BE2C (cell line): ENCODE measurements around the gene SMARCA1.

ENCODE experiments used
- DNase-seq: peaks from one replicate; pipeline ENCODE4 v3.0.0-alpha.2; 2020
- H3K27me3 ChIP-seq: fragments of 250-450 bp; sonication (Bioruptor Pico); 2 replicates; pipeline ENCODE4 v1.5.1; 2020; ENCODE audit warnings: mild to moderate bottlenecking
- H3K36me3 ChIP-seq: fragments of 250-450 bp; sonication (Bioruptor Pico); 2 replicates; pipeline ENCODE4 v1.5.1; 2020; ENCODE audit warnings: mild to moderate bottlenecking
- H3K4me1 ChIP-seq: fragments of 250-450 bp; sonication (Bioruptor Pico); 2 replicates; pipeline ENCODE4 v1.5.1; 2020
- H3K4me3 ChIP-seq: 2 replicates; pipeline ENCODE4 v1.5.1; 2011; ENCODE audit warnings: low read depth, low read length
- H3K9me3 ChIP-seq: fragments of 250-450 bp; sonication (Bioruptor Pico); 2 replicates; pipeline ENCODE4 v1.5.1; 2020
- TF ChIP-seq, protein P1 (sequence below): IDR thresholded peaks from 2 replicates; pipeline ENCODE4 v1.5.1; 2012; ENCODE audit warnings: mild to moderate bottlenecking, low read depth, low read length

Gene SMARCA1

DNA sequence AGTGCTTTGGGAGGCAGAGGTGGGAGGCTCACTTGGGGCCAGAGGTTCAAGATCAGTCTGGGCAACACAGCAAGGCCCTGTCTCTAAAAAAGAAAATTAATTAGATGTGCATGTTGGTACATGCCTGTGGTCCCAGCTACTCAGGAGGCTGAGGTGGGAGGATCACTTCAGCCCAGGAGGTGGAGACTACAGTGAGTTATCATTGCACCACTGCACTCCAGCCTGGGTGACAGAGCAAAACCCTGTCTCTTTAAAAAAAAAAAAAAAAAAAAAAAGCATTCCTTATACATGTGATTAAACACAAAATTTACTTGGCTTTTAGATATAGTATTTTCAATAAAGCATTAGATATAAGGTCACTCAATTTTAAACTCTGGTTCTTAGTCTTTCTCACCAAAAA, 34.9 kb downstream of the SMARCA1 start:
- Histone ChIP-seq H3K4me1 (no peaks in the 10 kb centered on the region), H3K4me3 (no peak overlapping the region)
- no peak for DNase-seq

DNA sequence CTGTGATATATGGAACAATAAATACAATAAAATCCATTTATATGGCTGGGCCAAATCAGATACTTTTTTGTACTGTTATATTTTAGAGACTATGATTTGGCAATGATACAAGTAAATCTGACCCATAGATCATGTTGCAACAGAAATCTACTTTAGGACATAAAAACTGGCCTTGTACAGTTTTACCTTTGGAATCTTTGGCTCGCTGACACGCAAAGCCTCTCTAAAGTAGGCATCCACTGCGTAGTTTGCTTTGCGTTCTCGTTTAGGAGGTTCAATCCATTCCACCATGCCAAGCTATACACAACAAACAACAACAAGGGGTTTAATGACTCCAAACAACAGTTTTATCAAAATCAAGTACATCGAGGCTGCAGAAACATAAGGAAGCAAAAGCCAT, 42.4 kb downstream of the SMARCA1 start:
- Histone ChIP-seq H3K27me3 (no peaks in the 10 kb centered on the region), H3K4me3 (no peak overlapping the region), H3K9me3 (no peaks in the 10 kb centered on the region), H3K4me1 (no peaks in the 10 kb centered on the region), H3K36me3 (no peaks in the 10 kb centered on the region)
- TF ChIP-seq, protein P1, sequence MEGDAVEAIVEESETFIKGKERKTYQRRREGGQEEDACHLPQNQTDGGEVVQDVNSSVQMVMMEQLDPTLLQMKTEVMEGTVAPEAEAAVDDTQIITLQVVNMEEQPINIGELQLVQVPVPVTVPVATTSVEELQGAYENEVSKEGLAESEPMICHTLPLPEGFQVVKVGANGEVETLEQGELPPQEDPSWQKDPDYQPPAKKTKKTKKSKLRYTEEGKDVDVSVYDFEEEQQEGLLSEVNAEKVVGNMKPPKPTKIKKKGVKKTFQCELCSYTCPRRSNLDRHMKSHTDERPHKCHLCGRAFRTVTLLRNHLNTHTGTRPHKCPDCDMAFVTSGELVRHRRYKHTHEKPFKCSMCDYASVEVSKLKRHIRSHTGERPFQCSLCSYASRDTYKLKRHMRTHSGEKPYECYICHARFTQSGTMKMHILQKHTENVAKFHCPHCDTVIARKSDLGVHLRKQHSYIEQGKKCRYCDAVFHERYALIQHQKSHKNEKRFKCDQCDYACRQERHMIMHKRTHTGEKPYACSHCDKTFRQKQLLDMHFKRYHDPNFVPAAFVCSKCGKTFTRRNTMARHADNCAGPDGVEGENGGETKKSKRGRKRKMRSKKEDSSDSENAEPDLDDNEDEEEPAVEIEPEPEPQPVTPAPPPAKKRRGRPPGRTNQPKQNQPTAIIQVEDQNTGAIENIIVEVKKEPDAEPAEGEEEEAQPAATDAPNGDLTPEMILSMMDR, result no peak
- DNase-seq, result no peak

More for the DNA sequence above, 34.9 kb downstream of the SMARCA1 start:
- no peaks in the 10 kb centered on the region for H3K27me3 ChIP-seq
- no peaks in the 10 kb centered on the region for H3K36me3 ChIP-seq
- TF ChIP-seq, protein P1, result no peak
- no peaks in the 10 kb centered on the region for H3K9me3 ChIP-seq

DNA sequence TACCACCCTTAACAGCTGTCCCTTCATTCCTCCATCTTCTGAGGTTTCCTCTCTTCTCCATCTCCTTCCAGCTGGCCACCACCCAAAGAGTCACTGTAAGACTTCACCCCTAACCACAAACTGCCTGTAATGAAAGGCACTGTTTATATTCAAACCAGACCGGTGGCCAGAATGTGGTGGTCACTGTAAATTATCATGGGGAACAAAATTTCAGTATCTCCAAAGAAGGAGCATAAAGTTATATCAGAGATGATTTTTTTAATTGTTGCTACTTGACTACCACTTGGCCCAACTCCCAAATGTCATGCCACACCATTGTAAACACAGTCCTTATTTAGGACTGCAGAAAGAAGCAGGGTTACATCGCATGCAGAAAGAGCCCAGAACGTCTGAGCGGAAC, 44.8 kb downstream of the SMARCA1 start:
- H3K27me3 ChIP-seq, result no peaks in the 10 kb centered on the region
- H3K36me3 ChIP-seq, result no peaks in the 10 kb centered on the region
- no peak for DNase-seq

DNA sequence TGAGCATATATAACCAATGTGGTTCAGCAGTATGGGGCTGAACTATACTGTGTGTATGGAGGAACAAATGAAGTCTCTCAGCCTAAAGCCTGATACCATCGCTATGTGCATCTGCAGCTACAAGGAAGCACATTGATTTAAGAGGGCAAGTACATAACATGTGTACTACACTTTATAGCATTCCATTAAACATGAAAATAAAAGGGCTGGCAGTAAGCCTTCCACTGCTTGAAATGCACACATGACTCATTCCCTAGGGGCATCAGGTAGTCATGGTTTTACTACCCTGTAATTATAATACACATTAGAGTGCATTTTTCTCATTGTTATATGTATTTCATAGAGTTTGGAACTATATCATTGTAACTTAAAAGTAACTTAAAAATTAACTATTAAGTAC, 51.2 kb downstream of the SMARCA1 start:
- TF ChIP-seq, protein P1, result no peak
- H3K9me3 ChIP-seq, result no peaks in the 10 kb centered on the region
- DNase-seq, result no peak

More for the DNA sequence above, 44.8 kb downstream of the SMARCA1 start:
- Histone ChIP-seq H3K4me1 (no peaks in the 10 kb centered on the region), H3K9me3 (no peaks in the 10 kb centered on the region), H3K4me3 (no peak overlapping the region)
- TF ChIP-seq, protein P1, result no peak

DNA sequence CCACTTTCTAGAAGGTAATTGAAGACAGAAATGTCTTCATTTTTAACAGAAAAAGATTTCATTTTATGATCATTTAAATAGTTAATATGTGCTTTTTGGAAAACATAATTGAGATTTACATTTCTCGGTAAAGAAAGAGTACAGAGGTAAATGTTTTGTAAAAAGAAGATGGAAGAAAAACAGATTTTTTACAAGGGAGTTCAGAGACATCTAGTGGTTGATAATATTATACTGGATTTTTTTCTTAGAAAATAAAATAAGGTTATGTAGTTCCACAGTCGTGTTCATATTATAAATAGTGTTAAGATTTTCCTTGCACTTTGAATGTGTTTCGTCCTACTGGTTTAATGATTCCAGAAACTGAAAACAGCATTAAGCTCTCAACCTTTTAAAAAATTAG, 60.6 kb downstream of the SMARCA1 start:
- H3K4me1 ChIP-seq, result no peaks in the 10 kb centered on the region
- TF ChIP-seq, protein P1, result no peak
- no peaks in the 10 kb centered on the region for H3K36me3 ChIP-seq
- no peaks in the 10 kb centered on the region for H3K27me3 ChIP-seq
- H3K4me3 ChIP-seq, result no peak overlapping the region
- no peaks in the 10 kb centered on the region for H3K9me3 ChIP-seq
- no peak for DNase-seq

More for the DNA sequence above, 51.2 kb downstream of the SMARCA1 start:
- H3K4me1 ChIP-seq, result no peaks in the 10 kb centered on the region
- no peaks in the 10 kb centered on the region for H3K27me3 ChIP-seq
- no peak overlapping the region for H3K4me3 ChIP-seq
- no peaks in the 10 kb centered on the region for H3K36me3 ChIP-seq

DNA sequence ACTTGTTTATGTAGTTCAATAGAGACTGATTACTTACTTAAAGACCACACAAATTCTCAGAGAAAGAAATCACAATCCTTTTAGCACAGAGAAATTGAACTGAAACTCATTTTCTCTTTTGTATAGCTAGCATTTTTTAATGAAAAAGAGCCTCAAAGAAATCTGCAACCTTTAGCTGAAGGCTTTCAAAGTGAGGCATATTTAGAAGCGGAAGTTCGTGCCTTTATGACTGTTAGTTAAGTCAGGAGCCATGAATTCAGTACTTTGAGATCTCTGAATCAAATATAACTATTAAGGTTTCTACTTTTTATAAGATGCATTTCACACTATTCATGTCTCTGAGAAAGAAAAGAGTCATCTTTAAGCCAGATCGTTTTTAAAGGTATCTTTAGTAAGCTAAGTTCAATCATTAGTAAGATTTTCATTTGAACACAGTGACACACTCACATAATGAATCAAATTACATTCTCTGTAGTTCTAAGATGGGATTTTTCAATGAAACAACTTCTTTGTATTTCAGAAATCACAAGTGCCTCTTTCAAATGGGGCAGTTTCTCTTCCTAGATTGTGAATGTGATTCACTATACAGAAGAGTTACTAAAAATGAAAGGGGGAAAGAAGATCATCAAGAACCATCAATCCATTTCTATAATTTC, 61.4 kb downstream of the SMARCA1 start:
- Histone ChIP-seq H3K9me3 (no peaks in the 10 kb centered on the region), H3K27me3 (no peaks in the 10 kb centered on the region), H3K4me1 (no peaks in the 10 kb centered on the region), H3K36me3 (no peaks in the 10 kb centered on the region), H3K4me3 (no peak overlapping the region)
- TF ChIP-seq, protein P1, result no peak
- DNase-seq, result no peak
